Neutrophil (primary cell): ENCODE measurements around the gene EXOC4.

Experiments used
- H3K27ac ChIP-seq: fragments of 200-600 bp; sonication (generic); 2 replicates; pipeline ENCODE4 v1.5.1; 2016; ENCODE audit warnings: mild to moderate bottlenecking, moderate library complexity
- H3K27me3 ChIP-seq: fragments of 200-600 bp; sonication (generic); 2 replicates; pipeline ENCODE4 v1.6.0; 2016; ENCODE audit warnings: mild to moderate bottlenecking
- H3K36me3 ChIP-seq: fragments of 200-600 bp; sonication (generic); 2 replicates; pipeline ENCODE4 v1.5.1; 2017
- H3K4me1 ChIP-seq, 2 experiments: fragments of 200-600 bp in 1 of 2; sonication (generic) in 1 of 2; 1 replicate in 1 of 2; 2 replicates in 1 of 2; pipeline versions ENCODE4 v1.5.1 to v1.6.1; 2013 to 2016; ENCODE audit warnings: low read depth in 1 of 2, low read length in 1 of 2, mild to moderate bottlenecking in 1 of 2, moderate library complexity in 1 of 2; ENCODE audit not compliant: control insufficient read depth in 1 of 2, insufficient read depth in 1 of 2
- H3K4me3 ChIP-seq, 2 experiments: fragments of 200-600 bp in 1 of 2; sonication (generic) in 1 of 2; 1 replicate in 1 of 2; 2 replicates in 1 of 2; pipeline ENCODE4 v1.5.1; 2013 to 2016; ENCODE audit warnings: low read depth in 1 of 2, low read length in 1 of 2, mild to moderate bottlenecking in 1 of 2, moderate library complexity in 1 of 2
- H3K9me3 ChIP-seq: fragments of 200-600 bp; sonication (generic); 2 replicates; pipeline ENCODE4 v1.5.1; 2016
- TF ChIP-seq, protein P1 (sequence below): fragments of 200-600 bp; sonication (generic); IDR thresholded peaks from 2 replicates; pipeline ENCODE4 v1.5.1; 2016; ENCODE audit warnings: antibody characterized with exemption

Gene EXOC4

DNA sequence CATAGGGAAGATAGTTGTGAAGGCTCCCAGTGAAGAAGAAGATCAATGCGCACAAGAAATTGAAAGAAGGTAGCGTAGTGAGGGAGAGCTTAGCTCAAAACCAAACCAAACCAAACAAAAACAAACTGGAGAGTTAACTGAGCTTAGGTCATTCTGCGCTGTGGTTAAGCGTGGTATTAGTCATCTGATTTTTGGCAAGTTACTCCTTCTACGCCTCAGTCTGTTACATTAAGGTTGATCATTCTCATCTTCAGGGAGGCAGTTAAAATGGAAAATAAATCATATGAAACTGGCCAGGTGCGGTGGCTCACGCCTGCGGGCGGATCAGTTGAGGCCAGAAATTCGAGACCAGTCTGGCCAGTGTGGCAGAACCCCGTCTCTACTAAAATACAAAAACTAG, 259.7 kb downstream of the EXOC4 start:
- H3K9me3 ChIP-seq, result no peaks in the 10 kb centered on the region
- no peaks in the 10 kb centered on the region for H3K27me3 ChIP-seq
- H3K4me3 ChIP-seq, result no peak overlapping the region
- H3K4me1 ChIP-seq, result peaks cover 5 to 12% of the 10 kb centered on the region in 2 experiments
- TF ChIP-seq, protein P1, sequence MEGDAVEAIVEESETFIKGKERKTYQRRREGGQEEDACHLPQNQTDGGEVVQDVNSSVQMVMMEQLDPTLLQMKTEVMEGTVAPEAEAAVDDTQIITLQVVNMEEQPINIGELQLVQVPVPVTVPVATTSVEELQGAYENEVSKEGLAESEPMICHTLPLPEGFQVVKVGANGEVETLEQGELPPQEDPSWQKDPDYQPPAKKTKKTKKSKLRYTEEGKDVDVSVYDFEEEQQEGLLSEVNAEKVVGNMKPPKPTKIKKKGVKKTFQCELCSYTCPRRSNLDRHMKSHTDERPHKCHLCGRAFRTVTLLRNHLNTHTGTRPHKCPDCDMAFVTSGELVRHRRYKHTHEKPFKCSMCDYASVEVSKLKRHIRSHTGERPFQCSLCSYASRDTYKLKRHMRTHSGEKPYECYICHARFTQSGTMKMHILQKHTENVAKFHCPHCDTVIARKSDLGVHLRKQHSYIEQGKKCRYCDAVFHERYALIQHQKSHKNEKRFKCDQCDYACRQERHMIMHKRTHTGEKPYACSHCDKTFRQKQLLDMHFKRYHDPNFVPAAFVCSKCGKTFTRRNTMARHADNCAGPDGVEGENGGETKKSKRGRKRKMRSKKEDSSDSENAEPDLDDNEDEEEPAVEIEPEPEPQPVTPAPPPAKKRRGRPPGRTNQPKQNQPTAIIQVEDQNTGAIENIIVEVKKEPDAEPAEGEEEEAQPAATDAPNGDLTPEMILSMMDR, result no peak
- no peaks in the 10 kb centered on the region for H3K36me3 ChIP-seq
- no peak overlapping the region for H3K27ac ChIP-seq

DNA sequence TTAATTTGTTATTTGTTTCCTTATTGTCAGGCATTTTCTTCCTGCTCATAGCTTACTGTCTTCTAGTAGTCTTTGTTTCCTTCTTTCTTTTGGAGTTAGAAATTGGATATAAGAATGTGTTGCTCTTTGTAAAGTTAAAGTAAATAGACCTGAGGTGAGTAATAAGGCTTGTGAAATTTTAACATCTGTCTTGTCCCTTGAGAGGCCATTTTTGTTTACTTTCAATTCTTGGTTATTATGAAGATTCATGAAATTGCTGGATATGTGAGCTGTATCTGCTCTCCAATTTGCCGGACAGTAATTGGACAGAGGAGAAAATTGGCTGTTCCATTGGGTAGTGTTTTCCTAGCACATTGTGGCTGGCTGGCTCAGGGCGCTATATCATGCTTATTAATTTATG, 260.7 kb downstream of the EXOC4 start:
- no peaks in the 10 kb centered on the region for H3K27me3 ChIP-seq
- no peak overlapping the region for H3K27ac ChIP-seq
- H3K36me3 ChIP-seq, result no peaks in the 10 kb centered on the region
- TF ChIP-seq, protein P1, result no peak
- H3K4me1 ChIP-seq, result peaks cover 5 to 12% of the 10 kb centered on the region in 2 experiments
- no peak overlapping the region for H3K4me3 ChIP-seq
- H3K9me3 ChIP-seq, result no peaks in the 10 kb centered on the region

DNA sequence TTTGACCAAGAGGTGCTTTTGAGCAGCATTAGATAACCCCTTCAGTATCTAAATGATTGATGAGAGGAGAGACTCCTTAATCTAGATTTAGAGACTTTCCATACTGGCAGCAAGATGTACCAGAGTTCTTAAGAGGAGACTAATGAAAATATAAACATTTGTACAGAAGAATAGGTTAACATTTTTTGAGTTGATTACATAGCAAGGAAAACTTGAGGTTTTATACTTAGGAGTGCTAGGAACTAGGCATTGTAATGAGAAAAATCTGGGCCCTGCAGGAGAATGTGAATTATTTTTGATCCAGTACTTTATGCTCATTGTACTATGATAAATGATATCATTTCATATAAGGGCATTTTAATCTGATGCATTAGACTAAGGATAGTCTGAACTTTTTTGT, 261.7 kb downstream of the EXOC4 start:
- Histone ChIP-seq H3K4me3 (no peak overlapping the region), H3K4me1 (peaks cover 5 to 12% of the 10 kb centered on the region in 2 experiments), H3K9me3 (no peaks in the 10 kb centered on the region)

DNA sequence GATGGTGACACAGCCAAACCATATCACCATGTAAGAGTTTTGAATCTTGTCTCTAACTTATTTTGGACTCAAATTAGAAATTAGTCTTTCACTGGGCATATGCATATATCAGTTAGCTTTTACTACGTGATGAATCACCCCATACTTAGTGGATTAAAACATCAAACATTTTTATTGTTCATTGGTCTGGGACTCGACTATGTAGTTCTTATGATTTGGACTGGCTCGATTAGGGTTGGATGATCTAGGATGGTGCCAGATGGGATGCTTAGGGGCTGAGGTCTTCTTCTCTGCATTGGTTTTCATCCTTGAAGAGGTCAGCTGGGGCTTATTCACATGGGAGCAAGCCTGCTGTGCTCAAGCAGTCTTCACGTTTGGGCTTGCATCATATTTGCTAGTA, 264.9 kb downstream of the EXOC4 start:
- Histone ChIP-seq H3K9me3 (no peaks in the 10 kb centered on the region), H3K27me3 (no peaks in the 10 kb centered on the region), H3K27ac (no peak overlapping the region), H3K4me3 (no peak overlapping the region), H3K4me1 (no peaks in the 10 kb centered on the region), H3K36me3 (no peaks in the 10 kb centered on the region)
- TF ChIP-seq, protein P1, result no peak

More for the DNA sequence above, 261.7 kb downstream of the EXOC4 start:
- Histone ChIP-seq H3K27me3 (no peaks in the 10 kb centered on the region), H3K27ac (no peak overlapping the region), H3K36me3 (no peaks in the 10 kb centered on the region)
- TF ChIP-seq, protein P1, result no peak

DNA sequence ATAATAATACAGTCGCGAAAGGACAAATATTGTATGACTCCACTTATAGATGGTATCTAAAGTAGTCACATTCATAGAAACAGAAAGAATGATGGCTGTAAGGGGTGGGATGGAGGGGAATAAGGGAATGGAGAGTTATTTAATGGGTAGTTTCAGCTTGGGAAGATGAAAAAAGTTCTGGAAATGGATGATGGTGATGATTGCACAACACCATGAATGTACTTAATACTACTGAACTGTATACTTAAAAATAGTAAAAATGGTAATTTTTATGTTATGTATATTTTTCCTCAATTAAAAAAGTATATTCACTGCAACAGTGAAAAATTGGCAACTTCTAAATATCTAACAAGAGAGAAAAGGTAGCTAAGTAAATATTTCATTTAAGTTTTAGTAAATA, 265.8 kb downstream of the EXOC4 start:
- no peaks in the 10 kb centered on the region for H3K27me3 ChIP-seq

More for the DNA sequence above, 265.8 kb downstream of the EXOC4 start:
- H3K4me1 ChIP-seq, result no peaks in the 10 kb centered on the region
- H3K36me3 ChIP-seq, result no peaks in the 10 kb centered on the region
- TF ChIP-seq, protein P1, result no peak
- H3K4me3 ChIP-seq, result no peak overlapping the region
- H3K27ac ChIP-seq, result no peak overlapping the region
- no peaks in the 10 kb centered on the region for H3K9me3 ChIP-seq
